ENCODE measurements around the gene CFAP298. TPM values are rescaled to one million over a fixed set of nuclear protein-coding genes. Genes with fewer than 3 reads are reported as not detected.
"Not testable (repeated sequence)": the region's sequence is repeated elsewhere in the genome, so short reads cannot be mapped to it uniquely, and the experiment has no call there.

Gene CFAP298
- polyA plus RNA-seq (2011; rRNA removed) (18.6 and 21.2 TPM in 2 replicates), polyA minus RNA-seq (2011; rRNA and poly(A)+ RNA removed) (4.6 and 4.9 TPM in 2 replicates)

- Histone ChIP-seq H3K4me3 (ENCODE audit: low read depth, low read length) (peak within 1 kb of the TSS; percentile 92), H3K27ac (ENCODE audit: low read depth, low read length) (peak within 1 kb of the TSS; percentile 98), H3K9me3 (ENCODE audit: control insufficient read depth, insufficient read depth, low read length) (no peaks in the 10 kb centered on the region), H3K27me3 (ENCODE audit: control insufficient read depth, insufficient read depth, low read length) (no peaks in the 10 kb centered on the region)
- POLR2A ChIA-PET: interaction anchor here (0.6 to 1.6 kb wide), 7 partner anchors 11 to 923 kb away, joined by 3 to 7 read pairs (median 4); partner anchors contain the start of genes EVA1C, IFNAR1, PAXBP1 and SYNJ1
- CTCF ChIA-PET: interaction anchor here (5.5 kb wide), 1 partner anchor 13 kb away, joined by 55 read pairs; no protein-coding TSS in a partner anchor
- peak; percentile 90 for DNase-seq (ENCODE audit: low read depth, low spot score)
- no peak for TF ChIP-seq CTCF (IDR thresholded peaks at IDR 0.05; ENCODE audit: low read depth, low read length)
Observed at GRCh38 chr21:32612075-32612998, at the start of gene CFAP298. TSS of gene CFAP298 (minus strand) at chr21:32612377. CDS start at chr21:32612243, 134 bp downstream.

- CTCF ChIA-PET; POLR2A ChIA-PET; H3K27ac ChIP-seq (ENCODE audit: low read depth, low read length); DNase-seq (ENCODE audit: low read depth, low spot score); H3K4me3 ChIP-seq (ENCODE audit: low read depth, low read length); H3K27me3 ChIP-seq (ENCODE audit: control insufficient read depth, insufficient read depth, low read length); H3K9me3 ChIP-seq (ENCODE audit: control insufficient read depth, insufficient read depth, low read length): not testable (repeated sequence)
Observed at GRCh38 chr21:32661026-32661782, 49.0 kb upstream of the CFAP298 start.

- no peak overlapping the region for H3K4me3 ChIP-seq (ENCODE audit: low read depth, low read length)
- no peak for TF ChIP-seq CTCF (IDR thresholded peaks at IDR 0.05; ENCODE audit: low read depth, low read length)
- CTCF ChIA-PET: no interaction called here
- H3K27me3 ChIP-seq (ENCODE audit: control insufficient read depth, insufficient read depth, low read length): no peaks in the 10 kb centered on the region
- DNase-seq (ENCODE audit: low read depth, low spot score): no peak
- H3K27ac ChIP-seq (ENCODE audit: low read depth, low read length): no peak overlapping the region
- POLR2A ChIA-PET: no interaction called here
- H3K9me3 ChIP-seq (ENCODE audit: control insufficient read depth, insufficient read depth, low read length): no peaks in the 10 kb centered on the region; the same call in 1 of the 2 replicates
Observed at GRCh38 chr21:32658524-32658923, 46.3 kb upstream of the CFAP298 start.

- no peak overlapping the region for H3K4me3 ChIP-seq (ENCODE audit: low read depth, low read length)
- H3K9me3 ChIP-seq (ENCODE audit: control insufficient read depth, insufficient read depth, low read length): no peaks in the 10 kb centered on the region; the same call in 1 of the 2 replicates
- no peaks in the 10 kb centered on the region for H3K27me3 ChIP-seq (ENCODE audit: control insufficient read depth, insufficient read depth, low read length)
- POLR2A ChIA-PET: no interaction called here
- H3K27ac ChIP-seq (ENCODE audit: low read depth, low read length): no peak overlapping the region
- peak; percentile 60 for TF ChIP-seq CTCF (IDR thresholded peaks at IDR 0.05; ENCODE audit: low read depth, low read length)
- CTCF ChIA-PET: interaction anchor here (0.6 to 1.5 kb wide), 7 partner anchors 9 to 173 kb away, joined by 3 to 7 read pairs (median 4); no protein-coding TSS in a partner anchor
- DNase-seq (ENCODE audit: low read depth, low spot score): no peak
Observed at GRCh38 chr21:32653326-32653901, 41.2 kb upstream of the CFAP298 start.

GRCh38 chr21:32648165-32648564 lies 36.0 kb upstream of the CFAP298 start:
- ChIA-PET CTCF (no interaction called here), POLR2A (no interaction called here)
- H3K9me3 ChIP-seq (ENCODE audit: control insufficient read depth, insufficient read depth, low read length): no peaks in the 10 kb centered on the region
- H3K4me3 ChIP-seq (ENCODE audit: low read depth, low read length): no peak overlapping the region
- no peaks in the 10 kb centered on the region for H3K27me3 ChIP-seq (ENCODE audit: control insufficient read depth, insufficient read depth, low read length)
- no peak for TF ChIP-seq CTCF (IDR thresholded peaks at IDR 0.05; ENCODE audit: low read depth, low read length)
- no peak overlapping the region for H3K27ac ChIP-seq (ENCODE audit: low read depth, low read length)
- DNase-seq (ENCODE audit: low read depth, low spot score): no peak
